ENCODE results near the gene DPRX. TPM values are rescaled to one million over a fixed set of nuclear protein-coding genes. Genes with fewer than 3 reads are reported as not detected.
"Not testable (repeated sequence)": the region's sequence is repeated elsewhere in the genome, so short reads cannot be mapped to it uniquely, and the experiment has no call there.

DPRX gene
- polyA plus RNA-seq, 3 donors from 2014 or later = not detected

- H3K4me3 Mint-ChIP-seq = no peak overlapping the region
- H3K4me1 Mint-ChIP-seq = no peaks in the 10 kb centered on the region
- peaks cover 2 to 5% (median 3%) of the 10 kb centered on the region in 3 donors for H3K27me3 Mint-ChIP-seq (ENCODE audit: low read depth in 3 of 3)
- peaks cover 0 to 2% (median 0%) of the 10 kb centered on the region in 3 donors for H3K36me3 Mint-ChIP-seq
- H3K9me3 Mint-ChIP-seq = peaks cover 3 to 9% (median 6%) of the 10 kb centered on the region in 6 donors
- H3K27ac Mint-ChIP-seq = no peak overlapping the region
- DNase-seq = no peak
Observed at GRCh38 chr19:53655042-53655665, 23.4 kb downstream of the DPRX start.

GRCh38 chr19:53657330-53657729, 25.5 kb downstream of the DPRX start:
- no peak overlapping the region for H3K4me3 Mint-ChIP-seq
- H3K36me3 Mint-ChIP-seq = peaks cover 0 to 2% (median 0%) of the 10 kb centered on the region in 3 donors
- H3K9me3 Mint-ChIP-seq = peaks cover 0 to 8% (median 5%) of the 10 kb centered on the region in 6 donors
- H3K27me3 Mint-ChIP-seq (ENCODE audit: low read depth in 3 of 3) = peaks cover 2 to 5% (median 3%) of the 10 kb centered on the region in 3 donors
- H3K4me1 Mint-ChIP-seq = no peaks in the 10 kb centered on the region
- no peak for DNase-seq
- H3K27ac Mint-ChIP-seq = no peak overlapping the region

- H3K9me3 Mint-ChIP-seq = peaks cover 0 to 7% (median 5%) of the 10 kb centered on the region in 6 donors
- no peak overlapping the region for H3K27ac Mint-ChIP-seq
- H3K4me1 Mint-ChIP-seq = no peaks in the 10 kb centered on the region
- no peak for DNase-seq
- no peak overlapping the region for H3K4me3 Mint-ChIP-seq
- peaks cover 0 to 2% (median 0%) of the 10 kb centered on the region in 3 donors for H3K36me3 Mint-ChIP-seq
- H3K27me3 Mint-ChIP-seq (ENCODE audit: low read depth in 3 of 3) = peaks cover 2 to 5% (median 3%) of the 10 kb centered on the region in 3 donors
Observed at GRCh38 chr19:53657778-53658177, 26.0 kb downstream of the DPRX start.

- Mint-ChIP-seq H3K4me3 (no peak overlapping the region), H3K27ac (no peak overlapping the region), H3K9me3 (peaks cover 0 to 8% (median 4%) of the 10 kb centered on the region in 6 donors), H3K27me3 (ENCODE audit: low read depth in 3 of 3) (peaks cover 2 to 5% (median 3%) of the 10 kb centered on the region in 3 donors), H3K4me1 (no peaks in the 10 kb centered on the region), H3K36me3 (no peaks in the 10 kb centered on the region)
- DNase-seq = no peak
Observed at GRCh38 chr19:53659292-53659691, 27.5 kb downstream of the DPRX start.

- H3K4me3 Mint-ChIP-seq = no peak overlapping the region
- H3K4me1 Mint-ChIP-seq = no peaks in the 10 kb centered on the region
- no peak for DNase-seq
- H3K27ac Mint-ChIP-seq = no peak overlapping the region
- peaks cover 2 to 5% (median 3%) of the 10 kb centered on the region in 3 donors for H3K27me3 Mint-ChIP-seq (ENCODE audit: low read depth in 3 of 3)
- peaks cover 0 to 8% (median 0%) of the 10 kb centered on the region in 6 donors for H3K9me3 Mint-ChIP-seq
- no peaks in the 10 kb centered on the region for H3K36me3 Mint-ChIP-seq
Observed at GRCh38 chr19:53660584-53660983, 28.8 kb downstream of the DPRX start.

GRCh38 chr19:53662209-53662608, 30.4 kb downstream of the DPRX start:
- Mint-ChIP-seq H3K9me3 (peaks cover 0 to 4% (median 0%) of the 10 kb centered on the region in 6 donors), H3K4me3 (no peak overlapping the region), H3K27me3 (ENCODE audit: low read depth in 3 of 3) (peaks cover 2 to 3% (median 3%) of the 10 kb centered on the region in 3 donors), H3K36me3 (no peaks in the 10 kb centered on the region), H3K4me1 (no peaks in the 10 kb centered on the region), H3K27ac (no peak overlapping the region)
- no peak for DNase-seq

- Mint-ChIP-seq H3K36me3 (no peaks in the 10 kb centered on the region), H3K4me3 (no peak overlapping the region), H3K27me3 (ENCODE audit: low read depth in 3 of 3) (no peaks in the 10 kb centered on the region), H3K9me3 (peaks cover 0 to 4% (median 0%) of the 10 kb centered on the region in 6 donors), H3K4me1 (no peaks in the 10 kb centered on the region), H3K27ac (no peak overlapping the region)
- no peak for DNase-seq
Observed at GRCh38 chr19:53664152-53664551, 32.4 kb downstream of the DPRX start.

GRCh38 chr19:53664760-53665159, 33.0 kb downstream of the DPRX start:
- peaks cover 0 to 4% (median 0%) of the 10 kb centered on the region in 6 donors for H3K9me3 Mint-ChIP-seq
- H3K4me3 Mint-ChIP-seq = no peak overlapping the region
- no peak overlapping the region for H3K27ac Mint-ChIP-seq
- no peak for DNase-seq
- no peaks in the 10 kb centered on the region for H3K4me1 Mint-ChIP-seq
- H3K27me3 Mint-ChIP-seq (ENCODE audit: low read depth in 3 of 3) = no peaks in the 10 kb centered on the region
- no peaks in the 10 kb centered on the region for H3K36me3 Mint-ChIP-seq

- H3K4me3 Mint-ChIP-seq; H3K36me3 Mint-ChIP-seq; H3K27ac Mint-ChIP-seq; H3K9me3 Mint-ChIP-seq; DNase-seq; H3K27me3 Mint-ChIP-seq (ENCODE audit: low read depth in 3 of 3); H3K4me1 Mint-ChIP-seq: not testable (repeated sequence)
Observed at GRCh38 chr19:53666331-53666730, 34.5 kb downstream of the DPRX start.

- not testable (repeated sequence) for H3K4me3 Mint-ChIP-seq; H3K27me3 Mint-ChIP-seq (ENCODE audit: low read depth in 3 of 3); H3K36me3 Mint-ChIP-seq; DNase-seq; H3K9me3 Mint-ChIP-seq; H3K4me1 Mint-ChIP-seq; H3K27ac Mint-ChIP-seq
Observed at GRCh38 chr19:53668804-53669203, 37.0 kb downstream of the DPRX start.

- Mint-ChIP-seq H3K36me3 (no peaks in the 10 kb centered on the region), H3K27ac (no peak overlapping the region), H3K4me3 (no peak overlapping the region), H3K27me3 (ENCODE audit: low read depth in 3 of 3) (peaks cover 0 to 5% (median 2%) of the 10 kb centered on the region in 3 donors), H3K9me3 (peaks cover 0 to 1% (median 0%) of the 10 kb centered on the region in 6 donors), H3K4me1 (no peaks in the 10 kb centered on the region)
- no peak for DNase-seq
Observed at GRCh38 chr19:53670345-53670744, 38.5 kb downstream of the DPRX start.

- no peak for DNase-seq
- Mint-ChIP-seq H3K36me3 (no peaks in the 10 kb centered on the region), H3K4me3 (no peak overlapping the region), H3K9me3 (peaks cover 0 to 1% (median 0%) of the 10 kb centered on the region in 6 donors), H3K27ac (no peak overlapping the region), H3K4me1 (no peaks in the 10 kb centered on the region), H3K27me3 (ENCODE audit: low read depth in 3 of 3) (peaks cover 0 to 5% (median 2%) of the 10 kb centered on the region in 3 donors)
Observed at GRCh38 chr19:53671663-53672062, 39.9 kb downstream of the DPRX start.
